Upper lobe of right lung (tissue), 1 donor: ENCODE data around the gene SRSF9. TPM values are rescaled to one million over a fixed set of nuclear protein-coding genes. Genes with fewer than 3 reads are reported as not detected.

Experiments used
- ATAC-seq: fragments of 200-7000 bp; cut with Tn5 transposase; one replicate; pipeline ENCODE4 v1.9.1; 2020; ENCODE audit warnings: mild to moderate bottlenecking, moderate library complexity
- DNase-seq: peaks from one replicate; pipeline ENCODE4 v3.0.0-alpha.2; 2020
- H3K27ac ChIP-seq: fragments of 200-600 bp; one replicate; pipeline ENCODE4 v1.8.0; 2022
- H3K27me3 ChIP-seq: fragments of 200-600 bp; one replicate; pipeline ENCODE4 v1.8.0; 2022; ENCODE audit warnings: mild to moderate bottlenecking
- H3K36me3 ChIP-seq: fragments of 200-600 bp; one replicate; pipeline ENCODE4 v1.8.0; 2022
- H3K4me1 ChIP-seq: fragments of 200-600 bp; one replicate; pipeline ENCODE4 v1.8.0; 2022
- H3K4me3 ChIP-seq: fragments of 200-600 bp; one replicate; pipeline ENCODE4 v1.8.0; 2022; ENCODE audit warnings: mild to moderate bottlenecking
- H3K9me3 ChIP-seq: fragments of 200-600 bp; one replicate; pipeline ENCODE4 v1.8.0; 2022
- CTCF ChIP-seq: fragments of 200-600 bp; IDR thresholded peaks from one replicate; pipeline ENCODE4 v1.8.0; 2022; ENCODE audit warnings: antibody characterized with exemption
- intact Hi-C: fragments of 100-400 bp; cut with DNase I; formaldehyde crosslinking; loops from one replicate; pipeline ENCODE4 v1.11.0; 2022
- total RNA-seq: library from RNA; stranded (reverse); fragmentation: NEBNext Ultra II Directional; extraction: Animal tissue kit (Norgen Biotek cat#: 25700); gene quantifications from one replicate; pipeline ENCODE4 v1.2.1, GENCODE V29; 2021
- donor health status: DM: no; HTN: yes; CAD: no; lungs with severe emphysema.

The SRSF9 gene
- total RNA-seq, 1 donor from 2014 or later: 116 TPM

- no peaks in the 10 kb centered on the region for H3K36me3 ChIP-seq
- intact Hi-C loops: loop anchor here (10.0 kb wide), 1 partner anchor 65 kb away; the partner anchor contains the start of gene MSI1
- H3K9me3 ChIP-seq: no peaks in the 10 kb centered on the region
- H3K27ac ChIP-seq: no peak overlapping the region
- ATAC-seq (no peak), DNase-seq (peak; percentile 15)
- no peak overlapping the region for H3K4me3 ChIP-seq
- H3K27me3 ChIP-seq: peaks cover 2% of the 10 kb centered on the region
- H3K4me1 ChIP-seq: no peaks in the 10 kb centered on the region
- TF ChIP-seq CTCF: no peak
These were observed 40.2 kb downstream of the SRSF9 start for GRCh38 chr12:120429368-120429767.

GRCh38 chr12:120428597-120429229 is 40.8 kb downstream of the SRSF9 start:
- H3K4me3 ChIP-seq: no peak overlapping the region
- H3K9me3 ChIP-seq: no peaks in the 10 kb centered on the region
- no peak overlapping the region for H3K27ac ChIP-seq
- H3K27me3 ChIP-seq: peaks cover 2% of the 10 kb centered on the region
- no peaks in the 10 kb centered on the region for H3K36me3 ChIP-seq
- TF ChIP-seq CTCF: no peak
- no peaks in the 10 kb centered on the region for H3K4me1 ChIP-seq
- intact Hi-C loops: loop anchor here (10.0 kb wide), 1 partner anchor 64 kb away; the partner anchor contains the start of gene MSI1
- DNase-seq (peak; percentile 22), ATAC-seq (no peak)

GRCh38 chr12:120425797-120426196 is 43.8 kb downstream of the SRSF9 start:
- H3K4me3 ChIP-seq: no peak overlapping the region
- H3K9me3 ChIP-seq: no peaks in the 10 kb centered on the region
- peaks cover 2% of the 10 kb centered on the region for H3K27me3 ChIP-seq
- no peaks in the 10 kb centered on the region for H3K4me1 ChIP-seq
- H3K36me3 ChIP-seq: no peaks in the 10 kb centered on the region
- intact Hi-C loops: loop anchor here (10.0 kb wide), 1 partner anchor 61 kb away; the partner anchor contains the start of gene MSI1
- TF ChIP-seq CTCF: no peak
- H3K27ac ChIP-seq: no peak overlapping the region
- DNase-seq (no peak), ATAC-seq (no peak)

GRCh38 chr12:120422892-120423456 is 46.6 kb downstream of the SRSF9 start:
- Histone ChIP-seq H3K27me3 (no peaks in the 10 kb centered on the region), H3K4me3 (no peak overlapping the region), H3K27ac (no peak overlapping the region), H3K9me3 (no peaks in the 10 kb centered on the region), H3K4me1 (no peaks in the 10 kb centered on the region), H3K36me3 (no peaks in the 10 kb centered on the region)
- no peak for ATAC-seq
- DNase-seq: no peak
- no peak for TF ChIP-seq CTCF
- intact Hi-C loops: loop anchor here (10.0 kb wide), 1 partner anchor 58 kb away; the partner anchor contains the start of gene MSI1

GRCh38 chr12:120421701-120422100 is 47.8 kb downstream of the SRSF9 start:
- intact Hi-C loops: loop anchor here (10.0 kb wide), 1 partner anchor 57 kb away; the partner anchor contains the start of gene MSI1
- DNase-seq (no peak), ATAC-seq (no peak)

More at GRCh38 chr12:120421701-120422100, 47.8 kb downstream of the SRSF9 start:
- Histone ChIP-seq H3K4me1 (no peaks in the 10 kb centered on the region), H3K27ac (no peak overlapping the region), H3K4me3 (no peak overlapping the region), H3K36me3 (no peaks in the 10 kb centered on the region), H3K27me3 (no peaks in the 10 kb centered on the region), H3K9me3 (no peaks in the 10 kb centered on the region)
- no peak for TF ChIP-seq CTCF
